ENCODE measurements around the gene CSPG4.
"Not testable (repeated sequence)": the region's sequence is repeated elsewhere in the genome, so short reads cannot be mapped to it uniquely, and the experiment has no call there.

Gene CSPG4

DNA sequence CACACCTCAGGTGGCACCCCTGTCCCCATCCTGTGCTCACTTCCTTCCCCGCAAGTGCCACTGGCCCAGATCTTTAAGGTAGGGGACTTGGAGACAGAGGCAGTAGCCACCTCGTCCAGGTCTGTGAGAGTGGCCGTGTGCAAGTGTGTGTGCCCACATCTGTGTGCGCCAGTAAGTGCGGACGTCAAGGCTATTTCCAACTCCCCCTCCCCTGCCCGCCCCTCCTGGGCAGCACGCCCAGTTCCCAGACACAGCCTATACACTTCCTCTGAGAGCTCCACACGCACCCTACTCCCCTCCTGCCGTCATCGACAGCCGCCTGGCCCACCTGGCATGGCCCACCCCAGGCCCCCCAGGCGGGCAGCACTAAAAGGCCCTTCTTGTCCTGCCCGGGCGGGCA is 3.2 kb downstream of the CSPG4 start:
- not testable (repeated sequence) for H3K4me1 Mint-ChIP-seq; ATAC-seq (ENCODE audit: low read depth); H3K9me3 Mint-ChIP-seq; H3K27ac Mint-ChIP-seq; H3K36me3 Mint-ChIP-seq; DNase-seq (ENCODE audit: low spot score in 2 of 2); H3K4me3 Mint-ChIP-seq
- H3K27me3 Mint-ChIP-seq: peaks cover 13% of the 10 kb centered on the region

DNA sequence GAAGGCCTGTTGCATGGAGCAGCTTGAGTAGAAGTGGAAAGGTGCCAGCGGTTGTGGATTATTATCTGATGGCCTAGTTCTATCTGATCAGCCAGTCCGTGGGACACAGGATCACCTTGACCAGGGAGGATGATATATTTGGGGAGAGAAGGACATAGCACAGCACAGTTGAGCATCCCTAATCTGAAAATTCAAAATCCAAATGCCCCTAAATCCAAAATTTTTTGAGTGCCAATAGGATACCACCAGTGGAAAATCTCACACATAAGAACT is 6.0 kb downstream of the CSPG4 start:
- Mint-ChIP-seq H3K27ac (no peak overlapping the region), H3K4me1 (peaks cover 2% of the 10 kb centered on the region), H3K9me3 (no peaks in the 10 kb centered on the region), H3K4me3 (no peak overlapping the region), H3K27me3 (peaks cover 2% of the 10 kb centered on the region), H3K36me3 (no peaks in the 10 kb centered on the region)
- DNase-seq (ENCODE audit: low spot score in 2 of 2) (no peak), ATAC-seq (ENCODE audit: low read depth) (no peak)

DNA sequence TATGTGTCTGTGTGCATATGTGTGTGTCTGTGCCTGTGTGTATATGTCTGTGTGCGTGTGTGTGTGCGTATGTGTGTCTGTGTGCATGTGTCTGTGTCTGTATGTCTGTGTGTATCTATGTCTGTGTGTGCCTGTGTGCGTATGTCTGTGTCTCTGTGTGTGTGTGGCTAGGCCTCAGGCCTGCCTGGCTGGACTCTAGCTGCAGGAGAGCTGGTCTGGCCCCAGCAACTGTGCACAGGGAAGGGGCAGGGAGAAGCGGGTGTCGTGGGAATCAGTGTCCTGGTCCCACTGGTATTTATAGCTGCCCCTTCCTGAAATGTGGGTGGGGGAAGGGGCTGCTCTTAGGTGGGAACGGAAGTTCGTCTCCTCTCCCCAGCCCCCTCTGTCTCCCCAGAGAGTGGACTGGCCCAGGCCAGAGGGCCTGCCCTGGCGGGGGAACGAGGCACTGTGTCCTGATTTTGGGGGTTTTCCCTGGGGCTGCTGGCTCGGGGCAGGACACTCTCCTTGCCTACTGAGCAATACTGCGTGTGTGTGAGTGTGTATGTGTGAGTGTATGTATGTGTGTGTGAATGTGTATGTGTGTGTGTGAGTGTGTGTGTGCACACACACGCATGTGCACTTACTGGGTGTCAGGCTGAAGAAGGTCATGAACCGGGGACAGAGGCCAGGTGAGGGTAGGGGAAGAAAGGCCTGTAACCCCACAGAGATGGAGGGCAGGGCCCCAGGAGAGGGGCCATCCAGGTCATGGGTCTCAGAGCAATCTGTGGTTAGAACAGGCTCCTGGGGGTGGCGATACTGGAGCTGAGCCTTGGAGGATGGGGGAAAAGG is 6.6 kb downstream of the CSPG4 start:
- ATAC-seq (ENCODE audit: low read depth) (no peak), DNase-seq (ENCODE audit: low spot score in 2 of 2) (no peak)
- no peaks in the 10 kb centered on the region for H3K36me3 Mint-ChIP-seq
- no peak overlapping the region for H3K4me3 Mint-ChIP-seq
- H3K4me1 Mint-ChIP-seq: peaks cover 2% of the 10 kb centered on the region
- no peaks in the 10 kb centered on the region for H3K9me3 Mint-ChIP-seq
- no peaks in the 10 kb centered on the region for H3K27me3 Mint-ChIP-seq
- H3K27ac Mint-ChIP-seq: no peak overlapping the region

DNA sequence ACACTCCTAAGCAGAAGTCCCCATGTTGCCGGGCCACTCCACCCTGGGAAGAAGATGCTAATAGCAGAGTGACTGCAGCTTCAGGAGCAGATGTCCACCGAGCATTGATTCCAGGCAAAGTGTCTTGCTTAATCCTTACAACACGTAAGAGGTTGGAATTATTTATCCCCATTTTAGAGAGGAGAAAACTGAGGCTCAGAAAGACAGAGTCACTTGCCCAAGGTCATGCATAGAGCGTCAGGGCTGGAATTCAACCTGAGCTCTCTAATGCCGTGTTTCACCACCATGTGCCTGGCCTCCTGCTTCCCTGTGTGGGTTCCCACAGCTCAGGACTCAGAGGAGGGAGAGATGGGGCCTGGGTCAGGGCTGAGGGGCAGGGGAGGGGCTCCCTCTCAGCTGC is 7.3 kb downstream of the CSPG4 start:
- H3K4me1 Mint-ChIP-seq, H3K27ac Mint-ChIP-seq, H3K9me3 Mint-ChIP-seq: not testable (repeated sequence)

DNA sequence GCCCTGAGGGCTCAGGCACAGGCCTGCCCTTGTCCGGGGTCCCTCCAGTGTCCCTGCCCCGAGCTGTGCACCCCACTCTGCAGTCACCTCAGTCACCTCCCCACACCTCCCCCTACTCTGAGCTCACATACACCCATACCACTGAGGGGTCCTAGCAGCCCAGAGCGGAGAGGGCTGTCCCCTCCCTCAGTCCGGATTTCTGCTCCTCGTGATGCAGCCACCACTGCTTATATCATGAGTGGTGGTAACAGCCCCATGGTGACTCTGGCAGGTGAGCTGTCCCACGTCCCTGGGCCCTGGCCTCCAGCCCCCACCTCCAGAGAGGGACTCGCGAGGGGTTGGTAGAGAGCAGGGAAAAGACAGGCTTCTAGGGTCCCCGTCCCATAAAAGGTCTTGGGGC is 8.0 kb downstream of the CSPG4 start:
- Mint-ChIP-seq H3K9me3 (no peaks in the 10 kb centered on the region), H3K4me1 (peaks cover 2% of the 10 kb centered on the region), H3K27me3 (no peaks in the 10 kb centered on the region), H3K36me3 (no peaks in the 10 kb centered on the region), H3K27ac (no peak overlapping the region), H3K4me3 (no peak overlapping the region)
- no peak for ATAC-seq (ENCODE audit: low read depth)
- no peak for DNase-seq (ENCODE audit: low spot score in 2 of 2)

More for the DNA sequence above, 7.3 kb downstream of the CSPG4 start:
- H3K4me3 Mint-ChIP-seq; ATAC-seq (ENCODE audit: low read depth); H3K27me3 Mint-ChIP-seq; DNase-seq (ENCODE audit: low spot score in 2 of 2); H3K36me3 Mint-ChIP-seq: not testable (repeated sequence)

DNA sequence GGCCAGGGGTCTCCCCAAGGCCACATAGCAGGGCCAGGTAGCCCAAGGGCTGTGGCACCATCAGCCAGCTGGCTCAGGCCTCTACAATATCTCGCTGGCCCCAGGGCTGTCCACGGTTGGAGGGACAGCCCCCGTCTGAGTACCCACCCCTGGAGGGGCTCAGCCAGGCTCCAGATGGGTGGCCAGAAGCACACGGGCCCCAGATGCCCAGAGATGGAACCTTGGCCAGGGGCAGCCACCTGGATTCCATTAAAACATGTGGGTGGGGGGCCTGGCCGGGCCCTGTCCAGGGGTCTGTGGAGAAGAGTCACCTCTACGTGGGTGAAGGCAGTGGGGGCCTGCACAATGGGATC is 8.4 kb downstream of the CSPG4 start:
- DNase-seq (ENCODE audit: low spot score in 2 of 2) (no peak), ATAC-seq (ENCODE audit: low read depth) (no peak)
- H3K27me3 Mint-ChIP-seq: no peaks in the 10 kb centered on the region
- H3K36me3 Mint-ChIP-seq: no peaks in the 10 kb centered on the region
- H3K4me3 Mint-ChIP-seq: no peak overlapping the region
- H3K9me3 Mint-ChIP-seq: no peaks in the 10 kb centered on the region
- H3K27ac Mint-ChIP-seq: no peak overlapping the region
- H3K4me1 Mint-ChIP-seq: peaks cover 5% of the 10 kb centered on the region

DNA sequence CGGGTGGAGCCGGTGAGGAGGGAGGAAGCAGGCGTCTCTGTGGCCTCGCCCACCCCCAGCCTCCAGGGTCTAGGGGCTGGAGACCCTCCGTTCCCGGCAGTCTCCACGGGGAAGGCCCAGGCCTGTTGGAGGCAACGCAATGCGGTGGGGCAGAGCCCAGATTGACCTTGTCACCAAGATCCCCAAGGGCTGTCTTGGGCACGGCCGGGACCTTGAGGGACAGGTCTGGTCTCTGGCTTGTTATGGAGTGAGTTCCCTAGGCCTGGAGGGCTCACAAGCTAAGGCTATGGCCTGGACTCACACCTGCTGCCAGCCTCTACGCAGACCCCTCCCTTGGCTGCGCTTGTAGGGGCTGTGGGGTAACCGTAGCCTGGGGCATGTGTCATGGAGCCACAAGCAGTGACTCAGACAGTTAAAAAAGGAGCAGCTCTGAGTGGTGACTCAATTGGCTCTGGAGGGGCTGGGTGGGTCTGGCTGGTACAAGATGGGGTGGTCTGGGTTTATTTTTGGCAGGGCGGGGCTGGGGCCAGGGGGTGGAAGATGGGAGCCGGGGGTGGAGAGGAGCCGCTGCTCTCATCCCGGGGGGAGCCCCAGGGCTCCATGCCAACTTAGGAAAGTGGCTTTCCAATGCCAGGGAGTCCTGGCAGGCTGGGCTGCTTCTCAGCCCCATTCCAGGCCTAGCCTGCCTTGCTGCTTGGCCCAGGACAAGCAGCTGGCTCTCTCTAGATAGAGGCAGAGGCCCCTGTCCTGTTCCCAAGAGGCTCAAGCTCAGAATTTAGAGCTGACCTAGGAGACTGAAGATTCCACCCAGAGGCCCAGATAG is 9.0 kb downstream of the CSPG4 start:
- not testable (repeated sequence) for H3K27ac Mint-ChIP-seq; H3K36me3 Mint-ChIP-seq; DNase-seq (ENCODE audit: low spot score in 2 of 2); H3K9me3 Mint-ChIP-seq; H3K4me3 Mint-ChIP-seq; H3K27me3 Mint-ChIP-seq; ATAC-seq (ENCODE audit: low read depth); H3K4me1 Mint-ChIP-seq

DNA sequence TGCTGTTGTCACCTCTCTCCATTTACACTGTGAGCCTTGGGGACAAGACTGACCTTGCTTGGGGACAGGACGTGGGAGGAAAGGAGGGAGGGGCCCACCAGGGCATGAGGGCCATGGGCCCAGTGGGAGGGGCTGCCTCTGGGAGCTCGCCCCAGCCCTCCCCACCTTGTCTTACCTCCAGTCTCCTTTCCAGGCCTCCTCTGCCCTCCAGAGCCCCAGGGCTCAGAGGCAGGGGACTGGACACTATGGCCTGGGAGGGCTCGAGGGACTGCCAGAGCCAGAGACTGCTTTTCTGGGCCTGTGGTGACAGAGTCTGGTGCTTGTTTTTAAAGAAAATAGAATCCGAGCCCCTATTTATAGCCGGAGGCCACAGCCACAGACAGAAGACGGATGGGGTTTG is 10.2 kb downstream of the CSPG4 start:
- ATAC-seq (ENCODE audit: low read depth) (no peak), DNase-seq (ENCODE audit: low spot score in 2 of 2) (no peak)
- Mint-ChIP-seq H3K4me3 (no peak overlapping the region), H3K27ac (no peak overlapping the region), H3K36me3 (no peaks in the 10 kb centered on the region), H3K27me3 (peaks cover 2% of the 10 kb centered on the region), H3K9me3 (no peaks in the 10 kb centered on the region), H3K4me1 (peaks cover 10% of the 10 kb centered on the region)

DNA sequence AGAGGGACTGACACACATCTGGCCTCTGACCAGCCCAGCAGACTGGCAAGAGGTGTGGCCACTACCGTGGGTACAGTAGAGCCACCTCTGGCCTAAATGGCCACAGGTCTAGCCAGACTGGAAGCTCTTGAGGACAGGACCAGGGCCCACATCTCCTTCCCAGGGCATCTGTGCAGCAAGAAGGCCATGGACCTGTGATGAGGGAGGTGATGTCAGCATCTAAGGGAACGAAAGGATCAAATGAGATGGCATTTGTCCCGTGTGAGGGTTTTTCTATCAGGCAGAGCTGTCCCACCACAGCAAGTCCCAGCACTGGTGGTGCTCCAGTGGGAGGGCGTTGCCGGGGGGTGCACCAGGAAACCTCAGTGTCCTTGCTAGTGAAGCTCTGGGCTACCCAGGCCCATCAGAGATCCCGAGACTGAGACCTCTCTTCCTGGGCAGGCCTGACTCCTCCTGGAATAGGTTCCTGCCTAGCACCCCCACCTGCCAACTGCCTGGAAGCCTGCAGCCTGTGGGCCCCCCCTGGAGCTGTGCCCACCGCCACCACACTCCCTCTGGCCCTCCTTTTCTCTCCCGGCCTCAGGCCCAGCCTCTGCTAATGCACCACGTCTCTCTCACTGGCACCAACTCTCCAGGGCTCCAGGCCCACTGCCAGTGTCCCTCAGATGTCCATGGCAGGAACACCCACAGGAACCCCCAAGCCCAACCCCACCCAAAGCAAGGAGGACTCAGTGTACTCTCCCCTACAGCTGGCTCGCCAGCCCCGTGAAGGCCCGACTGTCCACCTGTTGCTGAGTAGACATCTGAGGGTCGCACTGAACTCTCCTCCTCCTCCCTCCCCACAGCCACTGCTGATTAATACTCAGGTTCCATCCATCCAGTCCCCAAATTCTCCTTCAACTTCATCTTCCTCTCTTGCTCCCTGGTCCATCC is 11.3 kb downstream of the CSPG4 start:
- not testable (repeated sequence) for DNase-seq (ENCODE audit: low spot score in 2 of 2); H3K36me3 Mint-ChIP-seq; H3K9me3 Mint-ChIP-seq; H3K4me3 Mint-ChIP-seq; ATAC-seq (ENCODE audit: low read depth); H3K27ac Mint-ChIP-seq; H3K27me3 Mint-ChIP-seq
- peaks cover 10% of the 10 kb centered on the region for H3K4me1 Mint-ChIP-seq

DNA sequence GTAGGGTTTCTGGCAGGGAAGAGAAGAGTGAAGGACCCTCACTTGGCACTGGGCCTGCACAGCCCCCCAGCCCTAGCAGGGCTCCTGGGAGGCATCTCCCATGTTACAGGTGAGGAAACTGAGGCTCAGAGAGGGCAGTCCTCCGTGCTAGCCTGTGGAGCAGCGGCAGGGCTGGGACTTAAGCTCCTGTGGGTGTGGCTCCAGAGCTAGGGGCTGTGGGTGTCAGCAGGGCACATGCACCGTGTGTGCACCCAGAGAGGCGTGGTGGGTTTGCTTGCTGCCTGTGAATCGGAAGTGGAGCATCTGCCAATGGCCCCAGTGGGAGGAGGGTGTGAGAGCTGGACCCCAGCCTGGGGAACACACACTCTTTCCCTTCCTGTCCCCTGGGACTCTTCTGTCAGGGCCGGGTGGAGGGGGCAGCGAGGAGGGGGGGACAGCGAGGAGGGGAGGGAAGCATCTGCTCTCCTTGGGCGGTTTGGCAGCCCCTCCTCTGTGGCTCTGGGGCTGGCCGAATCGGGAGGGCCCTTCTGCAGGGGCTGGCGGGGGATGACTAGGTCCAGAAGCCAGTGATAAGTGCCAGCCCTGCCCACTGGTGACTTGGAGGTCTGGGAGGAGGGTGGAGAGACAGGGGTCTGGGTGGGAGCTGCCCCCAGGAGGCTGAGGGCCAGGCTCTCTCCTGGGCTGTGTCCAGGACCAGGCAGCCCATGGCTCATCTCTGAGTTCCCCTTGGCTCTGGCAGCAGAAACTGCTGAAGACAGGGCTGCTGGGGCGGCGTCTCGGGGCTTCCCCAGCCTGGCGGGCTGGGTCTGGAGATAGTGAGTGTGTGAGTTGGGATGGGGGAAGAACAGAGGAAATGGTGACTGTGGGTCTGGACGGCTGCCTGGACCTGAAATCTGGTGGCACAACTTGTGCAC is 12.4 kb downstream of the CSPG4 start:
- DNase-seq (ENCODE audit: low spot score in 2 of 2); H3K27ac Mint-ChIP-seq; H3K27me3 Mint-ChIP-seq; H3K9me3 Mint-ChIP-seq; H3K36me3 Mint-ChIP-seq: not testable (repeated sequence)
- ATAC-seq (ENCODE audit: low read depth): peak; percentile 68
- Mint-ChIP-seq H3K4me1 (peaks cover 16% of the 10 kb centered on the region), H3K4me3 (peak overlapping the region; percentile 11)

DNA sequence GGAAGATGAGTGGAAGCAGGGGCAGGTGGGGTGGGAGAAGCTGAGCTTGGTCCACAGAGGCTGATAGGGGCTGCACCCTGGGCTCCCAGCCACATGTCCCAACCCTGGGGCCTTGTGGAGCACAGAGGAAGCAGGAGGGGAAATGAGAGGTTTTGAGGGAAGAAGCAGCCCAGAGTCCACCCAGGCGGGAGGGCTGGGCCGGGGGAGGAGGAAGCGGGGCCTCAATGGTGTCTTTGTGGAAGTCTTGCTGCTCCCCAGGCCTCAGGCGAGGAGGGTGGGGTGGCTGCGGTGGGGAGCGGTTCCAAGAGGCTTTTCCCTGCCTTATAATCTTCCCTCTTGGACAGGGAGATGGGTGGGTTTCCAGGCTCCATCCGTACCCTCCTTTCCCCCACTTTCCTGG is 13.1 kb downstream of the CSPG4 start:
- H3K27ac Mint-ChIP-seq; DNase-seq (ENCODE audit: low spot score in 2 of 2); H3K36me3 Mint-ChIP-seq; ATAC-seq (ENCODE audit: low read depth); H3K9me3 Mint-ChIP-seq; H3K27me3 Mint-ChIP-seq: not testable (repeated sequence)
- Mint-ChIP-seq H3K4me1 (peaks cover 18% of the 10 kb centered on the region), H3K4me3 (peak overlapping the region; percentile 70)

DNA sequence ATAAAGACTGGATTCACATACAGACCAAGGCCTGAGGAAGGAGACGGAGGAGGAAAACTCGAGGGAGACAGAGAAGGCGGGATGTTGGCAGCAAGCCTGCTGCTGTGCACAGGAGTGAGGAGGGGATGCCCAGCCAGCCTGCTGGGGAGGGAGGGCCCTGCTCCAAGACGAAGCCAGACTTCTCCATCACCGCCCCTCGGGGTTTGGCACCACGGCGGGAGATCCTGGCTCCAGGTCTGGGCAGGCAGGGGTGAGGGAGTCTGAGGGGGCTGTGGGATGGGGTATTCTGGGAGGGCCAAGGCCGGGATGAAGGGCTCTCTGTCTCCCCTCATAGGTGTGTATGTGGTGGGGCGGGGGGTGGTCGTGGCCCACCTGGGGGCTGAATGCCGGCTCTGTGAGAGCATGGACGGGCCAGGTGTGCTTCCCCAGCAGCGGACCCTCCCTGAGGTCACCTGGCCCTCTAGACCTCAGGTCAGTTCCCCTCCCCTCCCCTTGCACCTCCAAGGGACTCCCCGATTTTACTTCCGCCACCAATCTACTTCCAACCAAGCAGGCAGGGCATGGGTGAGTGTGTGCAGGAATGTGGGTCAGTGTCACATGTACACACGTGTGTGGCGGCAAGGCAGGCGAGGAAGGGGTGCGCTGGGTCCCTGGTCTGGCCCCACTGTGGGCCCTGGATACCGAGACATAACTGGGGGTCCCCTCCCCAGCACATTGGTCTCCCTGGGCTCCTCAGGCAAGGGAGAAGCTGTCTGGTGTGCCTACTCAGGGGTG is 14.5 kb downstream of the CSPG4 start:
- H3K4me3 Mint-ChIP-seq; H3K27me3 Mint-ChIP-seq; H3K9me3 Mint-ChIP-seq; H3K36me3 Mint-ChIP-seq; DNase-seq (ENCODE audit: low spot score in 2 of 2); ATAC-seq (ENCODE audit: low read depth): not testable (repeated sequence)
- Mint-ChIP-seq H3K27ac (peak overlapping the region; percentile 7), H3K4me1 (peaks cover 21% of the 10 kb centered on the region)

DNA sequence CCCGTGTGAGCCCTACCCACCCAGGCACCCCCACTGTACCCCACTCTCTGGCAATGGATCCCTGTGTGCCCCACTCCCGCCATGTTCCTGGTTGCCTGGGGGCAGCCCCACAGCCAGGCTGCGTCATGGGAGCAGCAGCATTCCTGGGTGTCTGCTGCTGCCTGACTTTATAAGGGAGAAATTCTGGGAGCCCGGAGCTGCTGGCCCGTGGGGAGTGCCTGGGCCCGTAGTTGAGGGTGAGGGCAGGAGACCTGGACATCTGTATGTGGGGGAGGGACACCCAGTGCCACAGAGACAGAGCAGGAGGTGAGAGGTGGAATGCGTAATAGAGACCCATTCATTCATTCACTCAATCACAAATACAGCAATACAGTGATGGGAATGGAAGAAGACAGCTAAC is 15.1 kb downstream of the CSPG4 start:
- H3K36me3 Mint-ChIP-seq: no peaks in the 10 kb centered on the region
- DNase-seq (ENCODE audit: low spot score in 2 of 2): no peak
- peaks cover 5% of the 10 kb centered on the region for H3K27me3 Mint-ChIP-seq
- H3K4me3 Mint-ChIP-seq: no peak overlapping the region
- no peak overlapping the region for H3K27ac Mint-ChIP-seq
- ATAC-seq (ENCODE audit: low read depth): no peak
- no peaks in the 10 kb centered on the region for H3K9me3 Mint-ChIP-seq
- H3K4me1 Mint-ChIP-seq: peaks cover 27% of the 10 kb centered on the region
